Neural cell (in vitro differentiated cells): ENCODE results near the gene THTPA. TPM values are rescaled to one million over a fixed set of nuclear protein-coding genes. Genes with fewer than 3 reads are reported as not detected.
A peak's percentile ranks its signal among the peaks of the same experiment; 100 is the strongest.

Source experiments
- H2AFZ ChIP-seq: fragments of 200-600, 300-800 bp; sonication (generic), shearing (Covaris generic); 2 replicates; pipeline ENCODE4 v1.6.0; 2014; ENCODE audit warnings: low read depth, mild to moderate bottlenecking, antibody characterized with exemption, low read length, moderate library complexity
- H3F3A ChIP-seq: fragments of 200-600 bp; shearing (Covaris generic); 2 replicates; pipeline ENCODE4 v1.6.1; 2016; ENCODE audit warnings: mild to moderate bottlenecking, moderate library complexity, mixed read lengths, antibody characterized with exemption, low read length; ENCODE audit not compliant: insufficient read depth, poor library complexity, severe bottlenecking
- H3K27ac ChIP-seq: fragments of 200-600, 300-800 bp; sonication (generic), shearing (Covaris generic); 2 replicates; pipeline ENCODE4 v1.5.1; 2014; ENCODE audit warnings: mild to moderate bottlenecking, low read length, moderate library complexity
- H3K27me3 ChIP-seq: fragments of 300-800, 200-600 bp; sonication (generic), shearing (Covaris generic); 2 replicates; pipeline ENCODE4 v1.6.0; 2014; ENCODE audit warnings: mild to moderate bottlenecking, low read depth, low read length, moderate library complexity; ENCODE audit not compliant: insufficient read depth
- H3K36me3 ChIP-seq: fragments of 300-800, 200-600 bp; sonication (generic), shearing (Covaris generic); 2 replicates; pipeline ENCODE4 v1.5.1; 2014; ENCODE audit warnings: mild to moderate bottlenecking, antibody characterized with exemption, low read length, moderate library complexity; ENCODE audit not compliant: insufficient read depth
- H3K4me2 ChIP-seq: fragments of 300-800, 200-600 bp; sonication (generic), shearing (Covaris generic); 2 replicates; pipeline ENCODE4 v1.6.0; 2014; ENCODE audit warnings: mild to moderate bottlenecking, low read length
- H3K4me3 ChIP-seq: fragments of 300-800, 200-600 bp; sonication (generic), shearing (Covaris generic); 2 replicates; pipeline ENCODE4 v1.5.1; 2014; ENCODE audit warnings: mild to moderate bottlenecking, low read length, moderate library complexity
- H3K79me2 ChIP-seq: fragments of 200-600 bp; shearing (Covaris generic); replicated peaks from 2 replicates; pipeline ENCODE4 v1.6.0; 2014; ENCODE audit warnings: mild to moderate bottlenecking, low read length, moderate library complexity; ENCODE audit not compliant: insufficient read depth
- H3K9ac ChIP-seq: fragments of 300-800, 200-600 bp; sonication (generic), shearing (Covaris generic); 2 replicates; pipeline ENCODE4 v1.6.1; 2016; ENCODE audit warnings: mild to moderate bottlenecking, low read length, mixed read lengths
- H3K9me2 ChIP-seq: fragments of 200-600 bp; shearing (Covaris generic); 2 replicates; pipeline ENCODE4 v1.6.1; 2016; ENCODE audit warnings: mild to moderate bottlenecking, low read length, mixed read lengths; ENCODE audit not compliant: insufficient read depth
- H3K9me3 ChIP-seq: fragments of 200-600, 300-800 bp; sonication (generic), shearing (Covaris generic); 2 replicates; pipeline ENCODE4 v1.6.1; 2016; ENCODE audit warnings: mild to moderate bottlenecking, mixed run types, low read length, moderate library complexity, mixed read lengths
- H4K20me1 ChIP-seq: fragments of 200-600 bp; shearing (Covaris generic); 2 replicates; pipeline ENCODE4 v1.6.1; 2016; ENCODE audit warnings: mild to moderate bottlenecking, mixed run types; ENCODE audit not compliant: insufficient read depth
- CTCF ChIP-seq: fragments of 450-650 bp; IDR thresholded peaks from 2 replicates; pipeline ENCODE4 v1.5.1; 2014; ENCODE audit warnings: antibody characterized with exemption, mild to moderate bottlenecking, moderate library complexity; ENCODE audit not compliant: poor library complexity, severe bottlenecking
- EP300 ChIP-seq: fragments of 450-650 bp; conservative IDR thresholded peaks from 2 replicates; pipeline ENCODE4 v1.6.1; 2014; ENCODE audit warnings: antibody characterized with exemption, mild to moderate bottlenecking, moderate library complexity; ENCODE audit not compliant: poor library complexity, severe bottlenecking
- EZH2 ChIP-seq: fragments of 200-600, 300-800 bp; shearing (Covaris generic), sonication (generic); IDR thresholded peaks from 2 replicates; pipeline ENCODE4 v1.6.1; 2014; ENCODE audit warnings: antibody characterized with exemption, low read length, borderline replicate concordance, mild to moderate bottlenecking; ENCODE audit not compliant: insufficient read depth, poor library complexity, severe bottlenecking
- RAD21 ChIP-seq: fragments of 450-650 bp; conservative IDR thresholded peaks from 2 replicates; pipeline ENCODE4 v1.6.1; 2014; ENCODE audit warnings: antibody characterized with exemption, mild to moderate bottlenecking, moderate library complexity
- REST ChIP-seq: IDR thresholded peaks from 2 replicates; pipeline ENCODE4 v1.6.1; 2012; ENCODE audit warnings: borderline replicate concordance
- SMC3 ChIP-seq: fragments of 450-650 bp; conservative IDR thresholded peaks from 2 replicates; pipeline ENCODE4 v1.6.1; 2014; ENCODE audit warnings: antibody characterized with exemption, mild to moderate bottlenecking, moderate library complexity; ENCODE audit not compliant: poor library complexity
- TAF1 ChIP-seq: IDR thresholded peaks from 2 replicates; pipeline ENCODE4 v1.6.1; 2012; ENCODE audit warnings: low read depth
- polyA plus RNA-seq: library from polyadenylated mRNA; depleted of rRNA; stranded (reverse); fragments of >200 nt; gene quantifications from 2 replicates; pipeline ENCODE4 v1.2.3, GENCODE V29; 2014

Gene THTPA
- polyA plus RNA-seq, 1 donor from 2014 or later = 51.3 TPM

- Histone ChIP-seq H3K4me3 (no peak overlapping the region), H3K27ac (no peak overlapping the region), H3K27me3 (no peaks in the 10 kb centered on the region), H3F3A (no peaks in the 10 kb centered on the region), H3K36me3 (no peaks in the 10 kb centered on the region), H3K9me2 (no peaks in the 10 kb centered on the region), H3K9ac (peak overlapping the region; percentile 8), H4K20me1 (no peaks in the 10 kb centered on the region), H3K79me2 (no peaks in the 10 kb centered on the region), H3K4me2 (no peak overlapping the region), H3K9me3 (no peaks in the 10 kb centered on the region), H2AFZ (no peak overlapping the region)
- peak; percentile 99 for TF ChIP-seq SMC3
- TF ChIP-seq CTCF = peak; percentile 97
- TF ChIP-seq RAD21 = peak; percentile 97
- no peak for TF ChIP-seq EP300
These were observed 6.9 kb downstream of the THTPA start for GRCh38 chr14:23562822-23563472.

GRCh38 chr14:23563473-23564180 is 7.6 kb downstream of the THTPA start:
- H3K27ac ChIP-seq = no peak overlapping the region
- H3K9me3 ChIP-seq = no peaks in the 10 kb centered on the region
- H3K9me2 ChIP-seq = no peaks in the 10 kb centered on the region
- H3K27me3 ChIP-seq = no peaks in the 10 kb centered on the region
- no peaks in the 10 kb centered on the region for H3F3A ChIP-seq
- H4K20me1 ChIP-seq = no peaks in the 10 kb centered on the region
- H2AFZ ChIP-seq = no peak overlapping the region
- TF ChIP-seq TAF1 (peak; percentile 36), EZH2 (no peak), REST (no peak), CTCF (no peak)
- H3K79me2 ChIP-seq = no peaks in the 10 kb centered on the region
- peak overlapping the region; percentile 8 for H3K9ac ChIP-seq
- H3K36me3 ChIP-seq = no peaks in the 10 kb centered on the region
- H3K4me2 ChIP-seq = no peak overlapping the region
- no peak overlapping the region for H3K4me3 ChIP-seq
